Stimulated activated CD8-positive, alpha-beta memory T cell treated with anti-CD3 and anti-CD28 coated beads, Interleukin-15, amount 100 ng/mL, for 24 hours (primary cell): Measurements from ENCODE around the gene GGTLC1.
"Not testable (repeated sequence)": the region's sequence is repeated elsewhere in the genome, so short reads cannot be mapped to it uniquely, and the experiment has no call there.

ENCODE experiments used
- DNase-seq: peaks from one replicate; pipeline ENCODE4 v3.0.0-alpha.2; 2020; ENCODE audit warnings: low read depth

Gene GGTLC1

DNA sequence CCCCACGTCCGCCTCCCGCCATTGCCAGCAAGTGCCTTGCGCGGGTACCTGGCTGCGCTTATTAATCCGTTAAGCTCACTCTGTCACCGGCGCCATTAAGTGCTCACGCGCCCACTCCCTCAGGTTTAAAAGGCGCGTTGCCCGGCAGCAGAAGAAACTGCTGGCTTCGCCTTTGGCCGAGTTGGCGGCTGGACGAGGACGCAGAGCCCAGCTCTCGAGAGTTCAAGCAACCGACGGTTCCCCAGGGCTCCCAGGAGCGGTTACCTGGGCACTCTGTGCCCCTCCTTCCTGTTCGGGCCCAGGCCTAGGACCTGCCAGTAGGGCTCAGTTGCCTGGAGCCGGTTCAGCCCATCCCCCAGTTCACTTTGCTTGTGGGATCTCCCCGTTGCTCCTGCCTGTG is at the start of gene GGTLC1:
TSS of gene GGTLC1 (minus strand) at position 219 of the 400 bp plus-strand sequence. CDS start 2,168 bp downstream, outside the sequence.
- DNase-seq, result no peak

DNA sequence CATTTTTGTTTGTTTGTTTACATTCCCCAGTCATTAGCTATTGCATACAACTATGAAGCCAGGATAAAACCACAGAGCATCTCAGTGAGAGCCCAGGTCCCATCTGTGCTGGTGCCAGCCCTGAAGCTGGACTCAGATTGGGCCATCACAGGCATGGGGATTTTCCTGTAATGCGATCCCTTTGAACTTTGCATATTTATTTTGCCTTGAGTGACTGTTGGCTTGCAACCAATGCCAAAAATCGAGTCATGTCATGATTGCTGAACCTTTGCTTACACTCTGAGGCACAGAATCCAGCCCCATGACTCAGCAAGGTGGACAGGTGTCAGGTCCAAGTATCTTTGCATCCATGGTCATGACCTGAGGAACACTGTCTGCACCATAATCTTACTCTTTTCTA is 46.2 kb upstream of the GGTLC1 start:
- DNase-seq, result no peak

DNA sequence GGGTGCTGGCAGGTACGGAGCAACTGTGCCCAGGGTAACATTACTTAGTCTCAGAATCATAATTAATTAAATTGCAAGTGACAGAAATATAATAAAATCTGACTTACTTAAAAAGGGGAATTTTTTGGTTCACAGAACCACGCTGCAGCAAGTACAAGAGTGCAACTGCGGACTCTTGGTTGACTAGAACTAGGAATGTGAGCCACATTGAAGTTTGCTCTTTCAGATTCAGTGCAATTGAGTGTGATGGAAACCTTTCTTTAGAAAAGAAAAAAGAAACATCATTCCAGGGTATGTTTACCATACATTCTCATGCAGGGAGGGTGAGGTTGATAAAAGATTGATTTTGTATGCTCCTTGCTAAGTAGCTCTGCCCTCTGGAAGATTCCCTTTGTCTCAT is 45.0 kb upstream of the GGTLC1 start:
- no peak for DNase-seq

DNA sequence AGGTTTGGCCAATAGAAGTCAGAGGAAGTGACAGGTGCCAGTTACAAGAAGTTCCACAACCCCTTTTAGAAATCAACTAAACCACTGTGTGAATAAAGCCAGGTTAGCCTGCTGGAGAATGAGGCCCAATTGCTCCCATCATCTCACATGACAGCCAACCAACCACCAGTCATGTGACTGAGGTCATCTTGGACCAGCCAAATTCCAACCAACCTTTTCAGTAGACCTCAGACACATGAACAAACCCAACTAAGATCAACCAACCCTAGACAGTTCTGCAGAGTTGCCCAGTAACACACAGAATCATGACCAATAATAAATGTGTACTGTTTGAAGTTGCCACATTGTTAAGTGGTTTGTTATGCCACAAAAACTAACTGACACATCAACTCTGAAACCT is 44.6 kb upstream of the GGTLC1 start:
- no peak for DNase-seq

DNA sequence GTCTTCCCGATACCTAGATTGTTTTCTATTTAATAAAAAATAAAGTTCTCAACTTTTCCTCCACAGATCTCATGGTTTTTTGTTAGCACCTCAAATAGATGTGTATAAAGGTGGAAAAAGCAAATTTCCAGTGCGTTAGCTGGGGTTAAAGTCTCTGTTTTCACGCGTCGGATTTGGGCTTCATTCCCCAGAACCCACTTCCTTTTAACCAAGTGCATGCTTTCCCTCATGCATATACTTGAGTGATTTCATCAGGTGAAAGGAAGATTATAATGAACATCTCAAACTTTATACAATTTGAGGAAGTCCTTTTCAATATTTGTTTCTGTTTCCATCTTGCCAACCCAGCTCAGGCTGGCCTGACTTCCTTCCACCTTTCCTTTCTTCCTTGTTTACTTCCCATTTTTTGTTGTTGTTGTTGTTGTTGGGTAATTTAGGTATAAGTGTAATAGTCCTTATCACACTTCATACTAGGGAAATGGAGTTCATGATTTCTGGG is 43.9 kb upstream of the GGTLC1 start:
- DNase-seq, result no peak

DNA sequence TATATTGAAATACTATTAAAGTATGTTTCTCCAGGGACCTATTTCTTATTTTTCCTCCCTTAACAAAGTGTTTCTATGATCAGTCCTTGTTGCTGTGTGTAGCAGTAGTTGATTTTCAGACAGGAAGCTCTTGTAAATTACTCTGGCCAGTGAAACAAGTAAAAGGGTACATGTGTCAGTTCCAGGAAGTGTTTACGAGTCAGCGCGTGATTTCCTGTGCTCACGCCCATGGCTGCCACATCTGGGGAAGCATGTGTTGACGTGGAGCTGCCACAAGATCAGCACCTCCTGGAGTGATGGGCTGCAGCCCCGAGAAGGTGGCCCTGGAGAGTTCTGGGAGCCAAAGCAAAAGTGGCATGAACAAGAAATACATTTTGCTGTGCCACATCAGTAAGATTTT is 38.6 kb upstream of the GGTLC1 start:
- peak; percentile 20 for DNase-seq

DNA sequence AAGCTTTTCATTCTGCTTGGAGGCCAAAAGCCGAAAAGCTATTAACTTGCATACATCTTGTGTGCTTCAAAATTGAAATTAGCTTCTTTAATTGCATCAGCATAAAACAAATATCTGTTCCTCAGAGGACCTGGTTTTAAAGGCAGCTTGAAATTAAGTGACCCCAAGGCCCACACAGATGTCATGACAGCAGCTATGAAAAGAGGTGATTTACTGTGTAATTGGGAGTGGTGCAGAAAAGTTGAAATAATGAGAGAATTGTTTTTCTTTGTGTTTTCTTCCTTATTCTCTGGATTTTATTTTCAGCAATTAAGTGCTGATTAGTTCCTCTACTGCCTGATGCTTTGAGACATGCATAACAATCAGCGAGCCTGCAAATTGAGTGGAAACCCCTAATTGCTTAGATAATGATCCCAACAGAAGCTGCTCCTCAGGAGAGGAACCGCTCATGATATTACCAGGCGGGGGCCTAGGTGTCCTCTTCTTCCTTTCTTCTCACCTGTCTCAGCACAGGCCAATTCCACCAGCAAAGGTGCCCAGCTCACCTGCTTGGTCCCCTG is 34.1 kb upstream of the GGTLC1 start:
- no peak for DNase-seq

DNA sequence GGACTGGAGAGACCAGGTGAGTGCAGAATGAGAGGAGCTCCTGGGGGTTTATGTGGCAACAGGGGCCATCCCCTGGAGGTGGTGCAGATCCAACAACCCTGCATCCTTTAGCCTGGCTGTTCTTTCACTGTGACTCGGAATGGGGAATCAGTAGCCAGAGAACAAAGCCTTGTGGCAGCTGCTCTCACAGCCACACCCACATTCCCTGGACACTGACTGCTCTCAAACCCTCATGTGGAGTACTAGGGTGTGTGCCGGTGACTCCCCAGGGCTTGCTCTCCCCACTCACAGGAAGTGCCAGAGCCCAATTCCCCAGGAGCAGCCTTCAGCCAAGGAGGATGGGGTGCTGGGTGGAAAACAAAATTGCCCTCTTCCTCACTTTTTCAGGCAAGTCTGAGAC is 30.2 kb upstream of the GGTLC1 start:
- DNase-seq, result no peak

DNA sequence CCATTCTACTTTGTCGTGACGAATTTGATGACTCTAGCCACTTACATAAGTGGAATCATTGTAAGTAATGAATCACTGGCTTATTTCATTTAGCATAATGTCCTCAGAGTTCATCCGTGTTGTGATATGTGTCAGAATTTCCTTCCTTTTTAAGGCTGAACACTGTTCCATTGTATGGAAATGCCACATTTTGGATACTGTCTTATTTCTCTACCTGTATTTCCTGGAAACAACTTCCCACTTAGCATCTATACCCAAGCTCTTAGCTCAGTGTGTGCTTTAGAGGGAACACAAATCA is 28.8 kb upstream of the GGTLC1 start:
- no peak for DNase-seq

DNA sequence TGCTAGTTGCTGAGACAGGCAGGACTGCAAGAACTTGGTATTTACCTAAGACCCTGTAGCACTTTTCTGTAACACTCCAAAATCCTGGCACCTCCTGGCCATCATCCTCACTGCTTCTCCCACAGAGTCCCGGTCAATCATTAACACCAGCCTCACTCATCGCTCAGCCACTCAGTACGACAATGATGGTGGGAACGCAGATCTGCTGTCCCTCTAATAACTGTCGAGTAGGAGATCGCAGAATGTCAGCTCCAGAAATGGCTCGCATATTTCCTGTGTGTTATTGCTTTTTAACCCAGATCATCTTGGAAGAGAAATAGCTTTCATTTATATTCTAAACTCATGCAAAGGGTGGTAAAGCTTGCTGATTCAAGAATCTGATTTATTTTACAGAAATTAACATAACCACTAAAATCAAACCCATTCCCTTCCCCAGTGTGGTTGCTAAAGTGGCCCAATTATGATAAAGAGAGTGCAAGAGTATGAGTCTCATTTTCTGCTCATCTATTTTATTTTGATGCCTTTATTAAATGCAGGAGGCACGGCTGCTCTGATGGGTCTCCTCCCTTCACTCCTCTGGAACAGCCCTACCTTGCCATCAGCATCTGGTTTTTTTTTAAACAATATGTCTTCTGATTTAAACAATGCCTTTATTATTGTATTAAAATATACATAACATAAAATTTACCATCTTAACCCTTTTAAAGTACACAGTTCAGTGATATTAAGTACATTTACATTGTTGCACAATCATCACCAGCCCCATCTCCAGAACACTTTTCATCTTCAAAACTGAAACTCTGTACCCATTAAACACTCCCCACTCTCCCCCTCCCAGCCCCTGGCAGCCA is 28.3 kb upstream of the GGTLC1 start:
- DNase-seq, result no peak

DNA sequence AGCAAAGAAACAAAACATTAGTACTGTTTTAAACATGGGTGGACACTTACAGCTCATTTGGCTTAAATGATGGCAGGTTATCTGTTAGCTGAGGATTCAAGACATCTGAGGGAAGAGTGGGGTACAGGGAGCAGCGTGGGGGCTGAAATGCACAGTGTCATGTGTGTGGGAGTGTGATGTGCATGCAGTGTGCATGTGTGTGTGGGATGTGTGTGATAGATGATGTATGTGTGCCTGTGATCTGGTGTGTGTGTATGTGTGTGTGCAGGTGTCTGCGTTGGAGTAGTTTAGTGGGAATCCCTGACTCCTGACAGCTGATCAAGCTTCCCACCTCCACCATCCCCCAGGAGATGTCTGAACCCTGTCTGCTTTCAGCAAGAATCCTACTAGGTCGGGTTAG is 25.4 kb upstream of the GGTLC1 start:
- DNase-seq, result no peak

DNA sequence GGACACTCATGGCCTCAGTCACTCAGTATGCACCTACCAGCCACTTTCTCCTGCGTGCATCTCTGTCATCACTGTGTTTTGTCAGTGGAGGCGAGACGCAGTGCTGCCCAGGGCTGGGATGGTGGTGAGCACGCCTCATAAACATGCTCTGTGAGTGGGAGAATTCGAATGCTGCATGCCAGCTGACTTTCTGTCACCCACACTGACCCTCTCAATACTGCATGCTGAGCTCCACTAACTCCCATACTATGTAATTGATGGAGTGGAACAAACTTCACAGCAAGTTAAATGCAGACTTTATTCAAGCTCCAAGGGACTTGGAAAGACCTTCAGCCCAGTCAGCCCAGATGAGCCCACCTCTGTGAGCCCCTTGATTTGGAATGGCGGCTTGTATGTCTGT is 22.7 kb upstream of the GGTLC1 start:
- no peak for DNase-seq

DNA sequence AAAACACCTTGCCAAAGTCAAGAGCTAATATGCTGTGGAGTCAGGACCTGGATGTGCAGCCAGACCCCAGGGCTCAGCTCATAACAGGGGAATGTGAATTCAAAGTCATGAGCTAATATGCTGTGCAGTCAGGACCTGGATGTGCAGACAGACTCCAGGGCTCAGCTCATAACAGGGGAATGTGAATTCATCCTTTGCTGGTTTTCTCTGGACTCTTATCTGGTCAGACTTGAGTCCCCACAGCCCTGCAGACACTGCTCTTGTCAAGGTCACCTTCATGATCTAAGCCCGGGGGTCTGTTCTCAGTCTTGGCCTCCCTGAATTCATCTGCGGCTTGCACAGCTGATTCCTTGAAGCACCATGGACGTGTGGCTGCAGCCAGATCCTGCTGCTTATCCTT is 19.2 kb upstream of the GGTLC1 start:
- DNase-seq, result no peak

DNA sequence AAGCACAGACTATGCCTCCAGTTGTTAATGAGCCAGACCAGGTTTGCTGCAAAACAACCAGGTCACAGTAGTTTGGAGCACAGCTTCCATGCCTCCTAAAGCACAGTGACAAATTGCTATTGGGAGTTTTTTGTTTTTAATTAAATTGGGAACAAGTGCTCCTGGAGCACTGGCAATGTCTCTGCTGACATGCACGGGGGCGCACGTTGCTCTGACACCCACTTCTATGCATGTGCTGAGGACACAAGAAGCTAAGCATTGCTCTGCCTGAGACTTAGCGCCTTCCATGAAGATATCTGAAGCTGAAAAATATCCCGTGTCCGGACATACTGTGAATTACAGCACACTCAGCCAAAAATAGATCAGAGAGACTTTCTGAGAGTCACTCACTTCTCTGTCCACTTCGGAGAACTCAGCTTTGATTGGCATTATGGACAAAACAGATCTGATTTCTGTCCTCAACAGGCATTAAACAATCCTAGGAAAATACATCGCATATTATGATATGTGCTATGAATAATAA is 18.6 kb upstream of the GGTLC1 start:
- no peak for DNase-seq

DNA sequence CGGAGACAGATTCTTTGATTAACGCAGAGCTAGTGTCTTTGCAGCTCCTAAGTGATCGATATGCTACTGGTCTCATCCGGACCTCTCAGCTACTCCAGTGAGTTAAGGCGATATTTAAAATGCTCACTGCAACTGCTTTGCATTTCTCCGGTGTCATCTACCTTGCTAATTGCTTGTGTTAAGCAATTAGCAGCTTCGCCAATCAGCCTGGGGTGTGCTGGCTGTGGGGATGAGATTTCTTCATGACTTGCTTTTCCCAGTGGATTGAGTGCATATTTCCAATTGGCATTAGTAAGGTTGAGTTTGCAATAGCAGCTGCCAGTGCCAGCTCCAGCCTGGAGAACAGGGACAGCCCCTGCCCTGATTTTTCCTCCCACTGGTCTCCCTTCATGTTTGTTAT is 18.0 kb upstream of the GGTLC1 start:
- no peak for DNase-seq

DNA sequence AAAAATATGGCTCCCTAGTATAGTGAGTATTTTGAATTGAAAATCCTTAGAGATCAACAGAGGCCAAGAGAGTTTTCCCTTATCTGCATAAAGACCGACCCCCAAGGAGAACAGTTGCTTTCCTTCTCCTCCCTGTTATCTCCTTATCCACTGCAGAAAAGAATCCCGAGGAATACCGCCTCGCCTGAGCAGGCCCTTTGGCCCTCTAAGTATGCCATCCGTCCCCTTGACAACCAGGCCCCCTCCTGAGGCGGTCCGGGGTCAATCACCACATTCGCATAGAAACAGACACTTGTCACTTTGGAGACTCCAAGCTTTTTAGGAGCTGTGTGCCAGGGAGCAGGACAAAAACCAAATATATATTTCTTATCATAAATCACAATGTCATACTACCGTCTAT is 15.9 kb upstream of the GGTLC1 start:
- DNase-seq, result no peak

DNA sequence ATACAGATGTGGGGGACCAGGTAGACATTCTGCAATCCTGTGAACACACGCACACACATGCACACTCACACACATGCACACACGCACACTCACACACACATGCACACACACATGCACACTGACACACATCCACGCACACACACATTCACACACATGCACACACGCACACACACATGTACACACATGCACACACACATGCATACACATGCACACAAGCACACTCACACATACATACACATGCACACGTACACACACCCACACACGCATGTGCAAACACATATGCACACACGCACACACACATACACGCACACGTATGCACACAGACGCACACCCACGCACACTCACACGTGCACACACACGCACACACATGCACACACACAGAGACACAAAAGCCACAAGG is 14.3 kb upstream of the GGTLC1 start:
- DNase-seq, result no peak

DNA sequence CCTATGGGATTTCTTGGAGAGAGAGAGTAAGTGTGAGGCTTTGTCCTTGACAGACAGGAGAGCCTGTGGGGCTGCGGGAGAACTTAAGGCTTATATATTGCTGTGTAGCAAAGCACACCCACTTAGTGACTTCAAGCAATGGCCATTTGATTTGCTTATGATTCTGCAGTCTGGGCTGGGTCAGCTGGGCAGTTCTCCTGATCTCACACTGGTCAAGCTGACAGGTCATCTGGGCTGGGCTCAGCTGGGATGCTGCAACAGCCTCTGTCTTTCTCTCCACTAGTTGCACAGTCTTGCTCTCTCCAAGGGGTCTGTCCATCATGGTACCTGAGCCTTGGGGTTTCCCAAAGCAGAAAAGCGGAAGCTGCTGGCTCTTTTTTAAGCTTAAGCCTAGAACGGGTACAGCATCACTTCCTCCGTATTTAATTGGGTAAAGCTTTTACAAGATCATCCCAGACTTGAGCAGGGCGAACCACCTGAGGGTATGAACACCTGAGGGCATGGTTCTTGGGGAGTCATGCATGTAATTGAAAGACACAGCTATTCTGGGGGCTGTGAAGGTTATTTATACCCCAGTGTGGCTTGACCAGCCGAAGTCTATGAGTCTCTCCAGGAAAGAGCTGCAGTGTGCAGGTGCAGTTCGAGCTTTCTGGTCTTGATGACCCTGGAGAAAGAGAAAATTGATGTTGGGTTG is 13.3 kb upstream of the GGTLC1 start:
- DNase-seq, result no peak

DNA sequence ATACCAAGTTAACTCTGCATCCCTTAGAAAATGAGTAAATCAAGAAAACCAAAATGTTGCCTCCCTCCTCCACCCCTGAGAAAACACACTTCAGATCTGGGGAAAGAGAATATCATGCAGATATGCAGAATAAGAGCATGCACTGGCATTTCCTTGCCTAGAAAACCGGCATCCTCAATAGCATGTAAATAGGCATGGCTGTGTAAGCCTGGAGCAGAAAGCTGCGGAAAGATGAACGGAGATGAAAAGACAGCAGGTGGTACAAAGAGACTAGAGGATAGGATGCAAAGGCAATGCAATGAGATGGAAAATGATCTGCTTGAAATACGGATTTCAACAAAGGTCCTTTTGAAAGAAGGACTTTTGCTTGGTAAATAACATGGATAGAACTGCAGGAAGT is 10.3 kb upstream of the GGTLC1 start:
- DNase-seq, result no peak

DNA sequence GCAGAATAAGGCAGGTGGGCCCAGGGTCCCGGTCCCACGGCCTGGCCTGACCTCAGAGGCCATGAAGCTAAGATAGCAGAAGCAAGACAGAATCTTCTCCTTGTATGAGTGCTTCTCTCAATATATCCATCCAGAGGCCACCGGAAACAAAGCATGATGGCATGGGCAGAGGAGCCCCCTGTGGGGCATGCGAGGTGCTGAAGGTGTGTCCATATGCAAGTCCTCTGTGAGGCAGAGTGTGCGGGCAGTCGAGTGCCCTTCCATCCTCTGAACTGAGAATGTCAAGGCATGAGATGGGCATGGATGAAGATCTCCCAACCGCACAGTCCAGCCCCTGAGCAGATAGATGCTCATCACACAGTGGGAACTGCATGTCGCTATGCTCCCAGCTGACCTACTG is 9.8 kb upstream of the GGTLC1 start:
- DNase-seq, result no peak

DNA sequence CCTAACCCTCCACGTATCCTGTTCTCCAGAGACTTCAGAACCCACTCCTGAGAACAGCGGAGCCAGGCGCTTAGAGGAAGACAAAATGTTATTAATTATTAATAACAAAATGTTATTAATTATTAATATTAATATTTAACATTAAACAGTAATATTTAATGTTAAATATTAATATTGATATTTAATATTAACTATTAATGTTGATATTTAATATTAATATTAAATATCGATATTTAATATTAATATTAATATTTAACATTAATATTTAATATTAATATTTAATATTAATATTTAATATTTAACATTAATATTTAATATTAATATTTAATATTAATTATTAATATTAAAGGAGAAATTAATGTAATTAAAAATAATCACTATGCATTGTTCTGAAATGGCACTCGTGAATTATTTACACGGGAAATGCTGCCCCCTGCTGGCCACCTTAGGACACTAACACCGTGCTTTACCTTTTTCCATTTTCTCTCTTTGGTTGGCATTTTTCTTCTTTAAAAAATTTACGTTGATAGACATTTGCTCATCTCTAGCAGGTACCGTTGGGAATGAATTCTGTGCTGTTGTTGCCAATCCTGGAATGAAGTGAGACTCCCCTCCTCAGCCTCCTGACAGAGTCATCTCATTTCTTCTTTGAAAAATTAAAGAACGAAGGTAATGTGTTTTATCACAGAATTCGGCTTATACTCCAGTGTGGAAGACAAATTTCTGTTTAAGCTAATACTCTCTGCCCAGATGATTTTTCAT is 7.5 kb upstream of the GGTLC1 start:
- peak; percentile 43 for DNase-seq

DNA sequence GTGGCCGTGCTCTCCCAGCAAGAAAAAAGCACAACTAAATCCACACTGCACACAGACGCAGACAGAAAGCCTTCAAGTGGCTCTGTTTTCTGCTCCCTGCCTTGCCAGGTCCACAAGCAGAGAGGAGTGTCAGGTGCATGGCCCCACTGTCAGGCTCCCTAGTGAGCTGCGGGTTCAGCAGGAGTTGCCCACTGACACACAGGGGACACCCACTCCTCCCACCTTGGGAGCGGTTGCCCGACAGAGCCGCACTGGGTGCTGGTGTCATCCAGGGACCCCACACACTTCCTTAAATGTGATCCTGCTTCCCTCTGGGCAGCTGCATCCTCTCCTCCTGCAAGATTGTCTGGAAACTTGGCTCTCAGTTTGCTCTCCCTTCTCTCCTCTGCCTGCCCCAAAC is 6.7 kb upstream of the GGTLC1 start:
- DNase-seq, result not testable (repeated sequence)
